ENCODE measurements around the gene LHX6.

DNA sequence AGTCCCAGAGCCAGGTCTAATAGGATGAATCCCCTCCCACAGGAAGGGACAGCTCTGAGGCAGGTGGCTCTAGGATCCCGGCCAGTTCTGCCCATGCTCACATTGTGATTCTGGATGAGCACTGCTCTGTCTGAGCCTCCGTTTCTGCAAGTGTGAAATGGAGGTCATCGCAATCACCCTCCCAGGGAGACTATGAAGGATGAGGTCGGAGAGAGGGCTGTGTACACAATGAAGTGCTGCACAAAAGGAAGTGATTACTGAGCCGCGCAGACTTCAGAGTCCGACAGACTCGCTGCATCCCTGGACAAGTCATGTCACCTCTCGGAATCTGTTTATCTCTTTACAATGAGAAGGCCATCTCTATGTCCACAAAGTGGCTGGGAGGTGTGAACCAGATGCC is 21.7 kb downstream of the LHX6 start:
- no peak for TF ChIP-seq YY1 (IDR thresholded peaks at IDR 0.05; ENCODE audit: low read depth, low read length)
- TF ChIP-seq BCL11A (IDR thresholded peaks at IDR 0.05; ENCODE audit: low read depth in 2 of 2, low read length in 2 of 2) = no peak
- TF ChIP-seq RXRA (IDR thresholded peaks at IDR 0.05; ENCODE audit: insufficient read depth, low read depth, low read length) = no peak
- no peak for TF ChIP-seq EZH2 (IDR thresholded peaks at IDR 0.05; ENCODE audit: low read depth, low read length, severe bottlenecking)
- TF ChIP-seq POLR2A (IDR thresholded peaks at IDR 0.05; ENCODE audit: control extremely low read depth in 1 of 2, low read depth in 2 of 2, low read length in 2 of 2) = no peak
- no peak for TF ChIP-seq CTCF (IDR thresholded peaks at IDR 0.05; ENCODE audit: control extremely low read depth in 1 of 3, insufficient read depth in 1 of 3, low read depth in 1 of 3, low read length in 3 of 3)
- TF ChIP-seq SUZ12 (IDR thresholded peaks at IDR 0.05; ENCODE audit: low read length) = no peak
- TF ChIP-seq CEBPB (IDR thresholded peaks at IDR 0.05; ENCODE audit: low read depth, low read length) = no peak
- TF ChIP-seq GABPA (IDR thresholded peaks at IDR 0.05; ENCODE audit: borderline replicate concordance, insufficient read depth, low read length) = no peak
